KG1 (cell line): Measurements from ENCODE around the gene ALDH8A1.

Experiments used
- DNase-seq: peaks from one replicate; lab custom pipeline; 2025; lab: John Stamatoyannopoulos, UW

The ALDH8A1 gene, protein sequence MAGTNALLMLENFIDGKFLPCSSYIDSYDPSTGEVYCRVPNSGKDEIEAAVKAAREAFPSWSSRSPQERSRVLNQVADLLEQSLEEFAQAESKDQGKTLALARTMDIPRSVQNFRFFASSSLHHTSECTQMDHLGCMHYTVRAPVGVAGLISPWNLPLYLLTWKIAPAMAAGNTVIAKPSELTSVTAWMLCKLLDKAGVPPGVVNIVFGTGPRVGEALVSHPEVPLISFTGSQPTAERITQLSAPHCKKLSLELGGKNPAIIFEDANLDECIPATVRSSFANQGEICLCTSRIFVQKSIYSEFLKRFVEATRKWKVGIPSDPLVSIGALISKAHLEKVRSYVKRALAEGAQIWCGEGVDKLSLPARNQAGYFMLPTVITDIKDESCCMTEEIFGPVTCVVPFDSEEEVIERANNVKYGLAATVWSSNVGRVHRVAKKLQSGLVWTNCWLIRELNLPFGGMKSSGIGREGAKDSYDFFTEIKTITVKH

GRCh38 chr6:134949927-134950326, at the start of gene ALDH8A1:
ALDH8A1 (minus strand) TSS chr6:134950101; CDS start chr6:134950053, 48 bp downstream.
- no peak for DNase-seq

DNA sequence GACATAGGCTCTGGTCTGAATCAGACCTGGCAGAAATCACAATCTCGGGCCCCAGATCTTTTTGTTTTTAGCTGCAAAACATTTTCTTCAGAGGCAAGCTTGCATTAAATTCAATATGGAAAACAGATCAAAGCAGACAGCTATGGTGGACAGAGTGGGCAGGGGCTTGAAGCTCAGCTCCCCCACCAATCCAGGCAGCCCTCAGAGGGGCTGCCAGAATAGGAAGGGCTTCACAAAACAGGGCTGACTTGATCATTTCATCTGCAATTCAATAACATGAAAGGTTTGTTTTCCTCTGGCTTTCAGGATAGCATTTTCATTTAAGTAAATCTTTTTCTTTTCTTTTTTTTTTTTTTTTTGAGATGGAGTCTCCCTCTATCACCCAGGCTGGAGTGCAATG, 49.2 kb upstream of the ALDH8A1 start:
- DNase-seq: no peak

- DNase-seq: no peak
These were observed 47.5 kb upstream of the ALDH8A1 start for GRCh38 chr6:134997133-134997995.

GRCh38 chr6:134995536-134995935, 45.6 kb upstream of the ALDH8A1 start:
- no peak for DNase-seq

GRCh38 chr6:134994431-134994830, 44.5 kb upstream of the ALDH8A1 start:
- no peak for DNase-seq

DNA sequence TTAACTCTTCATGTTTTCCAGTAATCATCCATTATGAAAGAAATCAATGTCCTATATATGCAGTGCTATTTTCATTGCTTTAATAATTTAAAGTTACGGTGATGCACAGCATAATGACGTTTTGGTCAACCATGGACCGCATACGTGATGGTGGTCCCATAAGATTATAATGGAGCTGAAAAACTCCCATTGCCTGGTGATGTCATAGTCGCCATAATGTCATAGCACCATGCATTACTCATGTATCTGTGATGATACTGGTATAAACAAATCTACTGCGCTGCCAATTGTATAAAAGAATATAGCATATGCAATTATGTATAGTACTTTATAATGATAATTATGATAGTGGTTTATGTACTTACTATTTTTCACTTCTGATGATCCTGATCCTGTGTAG, 42.3 kb upstream of the ALDH8A1 start:
- no peak for DNase-seq

- no peak for DNase-seq
These were observed 40.4 kb upstream of the ALDH8A1 start for GRCh38 chr6:134990262-134990661.

DNA sequence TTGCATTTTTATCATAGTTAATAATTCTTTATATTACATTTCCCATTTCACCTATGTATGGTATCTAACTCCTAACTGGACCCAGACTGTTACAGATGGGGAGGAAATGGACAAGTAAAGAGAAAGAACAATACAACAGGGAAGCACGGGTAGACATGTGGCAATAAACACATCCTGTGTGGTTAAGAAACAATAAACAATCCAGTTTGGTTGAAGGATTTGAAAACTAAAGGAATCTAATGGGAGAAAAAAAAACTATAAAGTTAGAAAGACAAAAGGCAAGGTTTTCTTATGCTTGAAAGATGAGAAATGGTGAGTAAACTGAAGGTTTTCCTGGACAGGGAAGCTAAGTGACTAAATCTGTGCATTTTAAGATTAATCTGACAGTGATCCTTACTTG, 34.9 kb upstream of the ALDH8A1 start:
- DNase-seq: no peak

- DNase-seq: no peak
These were observed 33.9 kb upstream of the ALDH8A1 start for GRCh38 chr6:134983823-134984222.

- DNase-seq: no peak
These were observed 32.3 kb upstream of the ALDH8A1 start for GRCh38 chr6:134982161-134982560.

DNA sequence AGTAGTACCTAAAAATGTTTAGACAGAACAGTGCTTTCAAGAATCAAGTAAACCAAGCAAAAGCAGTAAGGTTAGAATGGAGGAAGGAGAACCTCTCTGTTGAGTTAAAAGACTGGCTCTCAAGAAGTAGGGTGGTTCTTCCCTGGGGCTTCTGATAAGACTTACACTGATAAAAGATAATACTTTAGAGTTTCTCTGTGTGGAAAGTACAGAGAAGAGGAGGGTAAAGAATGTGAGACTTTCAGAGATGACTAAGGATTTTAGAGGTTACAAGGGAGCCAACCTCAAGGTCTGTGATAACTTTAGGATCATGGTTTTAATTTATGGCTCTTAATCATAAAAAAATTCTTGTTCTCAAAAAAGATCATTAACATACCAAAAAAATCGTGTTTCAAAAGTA, 30.9 kb upstream of the ALDH8A1 start:
- DNase-seq: no peak

- DNase-seq: no peak
These were observed 29.2 kb upstream of the ALDH8A1 start for GRCh38 chr6:134979142-134979541.

- DNase-seq: no peak
These were observed 24.5 kb upstream of the ALDH8A1 start for GRCh38 chr6:134974370-134974769.

GRCh38 chr6:134967711-134968110, 17.8 kb upstream of the ALDH8A1 start:
- DNase-seq: no peak

DNA sequence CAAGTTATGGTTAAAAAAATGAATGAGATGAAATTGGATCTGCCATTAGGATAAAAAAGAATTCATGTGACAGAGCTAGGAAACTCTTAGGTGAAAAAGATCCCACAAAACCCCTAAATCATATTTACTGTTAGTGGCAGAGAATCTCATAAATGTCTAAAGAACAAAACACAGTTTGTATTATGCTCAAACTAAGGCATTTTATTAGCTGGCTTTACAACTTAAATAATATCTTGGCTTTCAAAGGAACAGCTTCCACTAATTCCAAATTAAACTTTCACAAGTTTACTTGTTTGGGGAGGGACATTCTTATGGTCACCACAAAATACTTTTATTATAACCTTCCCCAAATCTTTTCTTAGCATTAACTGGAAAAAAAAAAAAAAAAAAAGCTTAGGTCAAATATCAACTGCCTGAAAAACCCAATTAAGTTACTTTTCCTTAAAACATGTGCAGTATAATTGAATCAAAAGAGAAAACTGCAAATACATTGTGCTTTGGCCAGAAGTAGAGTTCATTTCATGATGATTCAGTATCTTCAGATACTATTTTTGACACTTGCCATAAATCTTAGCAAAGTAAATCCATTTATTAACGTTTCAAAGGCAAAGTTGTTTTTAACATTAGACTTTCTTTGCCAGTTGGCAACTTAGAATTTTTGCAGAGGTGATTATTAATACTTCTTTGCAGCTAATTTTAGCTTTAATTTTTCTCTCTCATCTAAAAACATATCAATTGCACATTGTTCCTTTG, 14.7 kb upstream of the ALDH8A1 start:
- no peak for DNase-seq

GRCh38 chr6:134962421-134962820, 12.5 kb upstream of the ALDH8A1 start:
- DNase-seq: no peak

- DNase-seq: no peak
These were observed 11.5 kb upstream of the ALDH8A1 start for GRCh38 chr6:134961366-134961765.

DNA sequence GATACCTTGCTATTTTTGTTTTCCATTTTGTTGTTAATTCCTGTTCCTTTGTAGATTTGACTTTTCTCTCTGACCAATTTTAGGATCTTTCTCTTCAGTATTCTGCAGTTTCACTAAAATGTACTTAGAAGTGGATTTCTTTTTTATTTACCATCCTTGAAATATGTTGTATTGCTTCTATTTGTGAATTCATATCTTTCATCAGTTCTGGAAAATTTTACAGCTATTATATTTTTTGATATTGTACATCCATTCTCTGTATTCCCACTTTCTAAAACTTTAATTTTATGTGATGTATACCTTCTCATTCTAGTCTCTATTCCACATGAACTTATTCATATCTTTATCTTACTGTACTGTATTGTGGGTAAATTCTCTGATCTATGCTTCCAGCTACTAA, 9.7 kb upstream of the ALDH8A1 start:
- DNase-seq: no peak

DNA sequence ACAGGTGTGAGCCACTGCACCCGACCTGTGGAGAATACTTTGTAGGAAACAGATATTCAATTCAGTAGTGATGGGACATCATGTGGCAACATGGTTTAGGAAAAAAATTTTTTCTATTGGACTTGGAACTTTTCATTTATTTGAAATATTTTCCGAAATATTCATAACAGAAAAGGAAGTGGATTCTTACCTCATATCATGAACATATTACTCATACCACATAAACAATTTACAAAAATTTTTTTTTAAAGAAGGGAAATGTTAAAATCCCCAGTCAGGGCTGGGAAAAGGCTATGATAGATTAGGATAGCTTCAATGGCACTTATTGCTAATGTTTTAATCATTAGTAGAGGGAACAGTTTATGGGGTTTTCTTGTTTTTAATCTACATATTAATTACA, 6.8 kb upstream of the ALDH8A1 start:
- no peak for DNase-seq

GRCh38 chr6:134956032-134956431, 6.1 kb upstream of the ALDH8A1 start:
- no peak for DNase-seq

GRCh38 chr6:134954272-134955000, 4.5 kb upstream of the ALDH8A1 start:
- DNase-seq: no peak
